Naive thymus-derived CD8-positive, alpha-beta T cell (primary cell): Measurements from ENCODE around the gene RSBN1L. TPM values are rescaled to one million over a fixed set of nuclear protein-coding genes. Genes with fewer than 3 reads are reported as not detected.
"Not testable (repeated sequence)": the region's sequence is repeated elsewhere in the genome, so short reads cannot be mapped to it uniquely, and the experiment has no call there.

Source experiments
- ATAC-seq, 2 donors: fragments of 150-1000 bp; cut with Tn5 transposase in 1 of 2; sonication (Bioruptor Pico), chemical (Tn5 transposase) in 1 of 2; 1 replicate in 1 of 2; 2 replicates in 1 of 2; pipeline ENCODE4 v1.10.0; 2021; ENCODE audit warnings: mild to moderate bottlenecking in 2 of 2, moderate library complexity in 2 of 2
- POLR2A ChIA-PET: fragments of 350-600 bp; sonication (Branson Sonifier 250); formaldehyde crosslinking; loops from one replicate; lab custom pipeline; 2021; ENCODE audit warnings: antibody characterized with exemption; lab: Charles Lee
- DNase-seq, 10 donors: peaks; one replicate each; pipeline versions ENCODE4 v3.0.0 to v3.0.0-alpha.2; 2020 to 2022
- H3K27ac Mint-ChIP-seq, 10 donors: one replicate each; pipeline ENCODE4 v1.8.0; 2020 to 2022; ENCODE audit warnings: mild to moderate bottlenecking in 10 of 10, mixed read lengths in 10 of 10, moderate library complexity in 4 of 10, inconsistent platforms in 1 of 10
- H3K27me3 Mint-ChIP-seq, 5 donors: one replicate each; pipeline ENCODE4 v1.8.0; 2021 to 2022; ENCODE audit warnings: mixed read lengths in 5 of 5
- H3K36me3 Mint-ChIP-seq, 3 donors: one replicate each; pipeline ENCODE4 v1.8.0; 2020 to 2022; ENCODE audit warnings: mixed read lengths in 3 of 3, mild to moderate bottlenecking in 2 of 3, inconsistent platforms in 1 of 3
- H3K4me1 Mint-ChIP-seq, 4 donors: one replicate each; pipeline ENCODE4 v1.8.0; 2021 to 2022; ENCODE audit warnings: mixed read lengths in 4 of 4
- H3K4me3 Mint-ChIP-seq, 10 donors: one replicate each; pipeline ENCODE4 v1.8.0; 2020 to 2022; ENCODE audit warnings: mild to moderate bottlenecking in 10 of 10, mixed read lengths in 10 of 10, moderate library complexity in 6 of 10, inconsistent platforms in 1 of 10
- H3K9me3 Mint-ChIP-seq, 9 donors: one replicate each; pipeline ENCODE4 v1.8.0; 2020 to 2022; ENCODE audit warnings: mixed read lengths in 9 of 9, mild to moderate bottlenecking in 3 of 9, inconsistent platforms in 1 of 9, moderate library complexity in 1 of 9
- polyA plus RNA-seq, 3 donors: library from polyadenylated mRNA; unstranded; fragments of 300-500 nt; fragmentation: Illumina TruSeq; gene quantifications; one replicate each; pipeline ENCODE4 v1.2.3, GENCODE V29; 2021
- total RNA-seq, 8 experiments: library from RNA in 2 of 8; stranded (reverse) in 2 of 8; gene quantifications; one replicate each; pipeline ENCODE4 v1.2.3 and lab custom pipeline; 2021 to 2026

The RSBN1L gene
- total and polyA plus RNA-seq, 5 experiments from 2014 or later, result 5.9 to 47.9 (median 8.2) TPM

DNA sequence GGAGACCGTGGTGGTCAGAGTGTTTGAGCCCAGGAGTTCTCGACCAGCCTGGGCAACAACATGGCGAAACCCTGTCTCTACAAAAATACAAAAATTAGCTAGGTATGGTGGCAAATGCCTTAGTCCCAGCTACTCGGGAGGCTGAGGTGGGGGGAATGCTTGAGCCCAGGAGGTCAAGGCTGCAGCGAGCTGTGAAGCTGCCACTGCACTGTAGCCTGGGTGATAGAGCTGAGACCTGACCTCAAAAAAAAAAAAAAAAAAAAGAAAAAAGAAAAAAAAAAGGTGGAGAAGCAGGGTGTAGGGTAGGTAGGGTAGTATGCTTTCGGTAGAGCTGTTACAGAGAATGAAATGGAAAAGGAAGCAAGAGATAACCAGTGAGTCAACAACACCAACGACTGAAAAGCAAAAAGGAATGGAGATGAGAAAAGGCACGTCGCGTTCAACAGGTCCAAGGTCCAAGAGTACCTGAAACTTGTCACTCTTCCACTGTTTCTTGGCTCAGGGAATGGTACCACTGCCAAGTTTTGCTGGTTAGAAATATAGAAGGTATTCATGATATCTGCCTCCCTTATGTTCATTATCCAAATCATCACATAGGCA, 4.3 kb upstream of the RSBN1L start:
- peak overlapping the region in 1 of 10 donors; percentile 20 for H3K4me3 Mint-ChIP-seq
- peak overlapping the region in 2 of 10 donors; percentile 11 to 60 for H3K27ac Mint-ChIP-seq
- H3K4me1 Mint-ChIP-seq, result peaks cover 19 to 50% (median 47%) of the 10 kb centered on the region in 4 donors

GRCh38 chr7:77693830-77694583, 2.3 kb upstream of the RSBN1L start:
- Mint-ChIP-seq H3K36me3 (peaks cover 0 to 4% (median 0%) of the 10 kb centered on the region in 3 donors), H3K4me1 (peaks cover 11 to 52% (median 39%) of the 10 kb centered on the region in 4 donors)
- POLR2A ChIA-PET, result interaction anchor here (1.2 kb wide), 1 partner anchor 20 kb away, joined by 5 read pairs; no protein-coding TSS in a partner anchor

More for the DNA sequence above, 4.3 kb upstream of the RSBN1L start:
- ATAC-seq (no peak), DNase-seq (no peak)
- Mint-ChIP-seq H3K27me3 (no peaks in the 10 kb centered on the region), H3K9me3 (peaks cover 0 to 3% (median 0%) of the 10 kb centered on the region in 9 donors), H3K36me3 (peaks cover 0 to 4% (median 0%) of the 10 kb centered on the region in 3 donors)
- POLR2A ChIA-PET, result no interaction called here

GRCh38 chr7:77696643-77697534, 630 bp downstream of the RSBN1L start:
- ATAC-seq (peak; percentile 47 to 50), DNase-seq (peak in 7 of 10 donors; percentile 46 to 76 (median 55))
- POLR2A ChIA-PET, result interaction anchor here (0.9 to 3.0 kb wide), 8 partner anchors 8 to 283 kb away, joined by 3 to 15 read pairs (median 4); partner anchors contain the start of genes PHTF2 and TMEM60
- Mint-ChIP-seq H3K36me3 (peaks cover 3 to 21% (median 4%) of the 10 kb centered on the region in 3 donors), H3K27ac (peak overlapping the region; percentile 92 to 99 (median 97)), H3K27me3 (no peaks in the 10 kb centered on the region), H3K9me3 (peaks cover 0 to 3% (median 0%) of the 10 kb centered on the region in 9 donors), H3K4me1 (peaks cover 14 to 71% (median 58%) of the 10 kb centered on the region in 4 donors), H3K4me3 (peak overlapping the region; percentile 90 to 99 (median 96))

More at GRCh38 chr7:77693830-77694583, 2.3 kb upstream of the RSBN1L start:
- ATAC-seq (no peak), DNase-seq (no peak)
- Mint-ChIP-seq H3K27ac (peak overlapping the region in 6 of 10 donors; percentile 3 to 66 (median 38)), H3K27me3 (no peaks in the 10 kb centered on the region), H3K9me3 (peaks cover 0 to 3% (median 0%) of the 10 kb centered on the region in 9 donors), H3K4me3 (peak overlapping the region in 8 of 10 donors; percentile 21 to 69 (median 48))

DNA sequence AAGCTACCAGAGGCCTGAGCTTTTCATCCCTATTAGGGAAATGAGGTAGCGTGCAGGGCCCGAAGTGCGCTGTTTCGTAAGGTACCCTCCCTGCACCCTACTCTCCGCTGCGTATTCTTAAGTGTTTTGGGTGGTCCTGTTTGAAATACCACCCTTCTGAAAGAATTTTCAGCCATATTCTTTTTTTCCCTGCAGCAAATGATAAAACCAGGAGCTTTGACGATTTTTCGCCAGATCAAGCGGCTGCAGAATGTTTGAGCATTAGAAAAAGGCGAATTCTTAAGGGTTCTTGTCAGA, 1.2 kb downstream of the RSBN1L start:
- Mint-ChIP-seq H3K4me1 (peaks cover 15 to 72% (median 58%) of the 10 kb centered on the region in 4 donors), H3K4me3 (peak overlapping the region; percentile 90 to 99 (median 96)), H3K27me3 (no peaks in the 10 kb centered on the region), H3K9me3 (peaks cover 0 to 3% (median 0%) of the 10 kb centered on the region in 9 donors), H3K36me3 (peaks cover under 1 to 27% (median 6%) of the 10 kb centered on the region in 3 donors), H3K27ac (peak overlapping the region; percentile 92 to 99 (median 94))
- ATAC-seq (no peak), DNase-seq (peak in 3 of 10 donors; percentile 19 to 24 (median 19))
- POLR2A ChIA-PET, result interaction anchor here (1.1 to 3.0 kb wide), 4 partner anchors 11 to 102 kb away, joined by 3 to 15 read pairs (median 8); partner anchors contain the start of genes PHTF2 and TMEM60

- peaks cover 0 to 3% (median 0%) of the 10 kb centered on the region in 9 donors for H3K9me3 Mint-ChIP-seq
Measured at GRCh38 chr7:77698042-77698625, 1.9 kb downstream of the RSBN1L start.

GRCh38 chr7:77699056-77699455, 2.8 kb downstream of the RSBN1L start:
- peaks cover 0 to 3% (median 0%) of the 10 kb centered on the region in 9 donors for H3K9me3 Mint-ChIP-seq
- ATAC-seq, result no peak
- H3K27ac Mint-ChIP-seq, result peak overlapping the region in 8 of 10 donors; percentile 3 to 95 (median 10)
- H3K36me3 Mint-ChIP-seq, result peaks cover 0 to 33% (median 8%) of the 10 kb centered on the region in 3 donors
- peak overlapping the region; percentile 0 to 99 (median 96) for H3K4me3 Mint-ChIP-seq
- POLR2A ChIA-PET, result interaction anchor here (0.7 kb wide), 2 partner anchors 10 to 11 kb away, joined by 3 to 5 read pairs; no protein-coding TSS in a partner anchor
- DNase-seq, result no peak
- no peaks in the 10 kb centered on the region for H3K27me3 Mint-ChIP-seq
- H3K4me1 Mint-ChIP-seq, result peaks cover 17 to 76% (median 60%) of the 10 kb centered on the region in 4 donors

More at GRCh38 chr7:77698042-77698625, 1.9 kb downstream of the RSBN1L start:
- Mint-ChIP-seq H3K36me3 (peaks cover 0 to 32% (median 8%) of the 10 kb centered on the region in 3 donors), H3K4me3 (peak overlapping the region; percentile 90 to 99 (median 96)), H3K4me1 (peaks cover 17 to 76% (median 61%) of the 10 kb centered on the region in 4 donors), H3K27ac (peak overlapping the region; percentile 50 to 98 (median 94)), H3K27me3 (no peaks in the 10 kb centered on the region)
- POLR2A ChIA-PET, result interaction anchor here (1.1 to 3.0 kb wide), 2 partner anchors 31 to 101 kb away, joined by 4 to 15 read pairs; partner anchors contain the start of genes PHTF2 and TMEM60
- ATAC-seq (no peak), DNase-seq (no peak)

DNA sequence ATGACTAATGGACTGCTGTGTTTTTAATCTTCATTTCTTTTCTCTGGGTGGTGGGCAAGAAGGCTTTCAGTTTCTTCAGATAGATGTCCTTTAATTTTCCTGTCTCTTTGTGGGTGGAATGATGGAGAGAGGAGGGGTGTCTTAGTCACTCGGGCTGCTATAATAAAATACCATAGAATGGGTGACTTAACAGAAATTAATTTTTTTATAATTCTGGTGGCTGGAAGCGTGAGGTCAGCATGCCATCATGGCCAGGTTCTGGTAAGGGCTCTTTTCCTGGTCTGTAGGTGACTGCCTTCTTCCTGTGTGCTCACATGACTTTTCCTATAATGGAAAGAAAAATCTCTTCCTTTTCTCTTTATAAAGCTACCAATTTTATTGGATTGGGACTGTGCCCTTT, 6.3 kb downstream of the RSBN1L start:
- H3K36me3 Mint-ChIP-seq, result peaks cover 0 to 47% (median 9%) of the 10 kb centered on the region in 3 donors

GRCh38 chr7:77702968-77703472, 6.8 kb downstream of the RSBN1L start:
- POLR2A ChIA-PET, result no interaction called here
- peak overlapping the region in 8 of 10 donors; percentile 36 to 61 (median 46) for H3K4me3 Mint-ChIP-seq
- peak overlapping the region in 3 of 10 donors; percentile 11 to 47 (median 41) for H3K27ac Mint-ChIP-seq
- DNase-seq (no peak), ATAC-seq (no peak)
- no peaks in the 10 kb centered on the region for H3K27me3 Mint-ChIP-seq
- no peaks in the 10 kb centered on the region for H3K9me3 Mint-ChIP-seq
- H3K36me3 Mint-ChIP-seq, result peaks cover 0 to 49% (median 9%) of the 10 kb centered on the region in 3 donors
- H3K4me1 Mint-ChIP-seq, result peaks cover 18 to 73% (median 61%) of the 10 kb centered on the region in 4 donors

More for the DNA sequence above, 6.3 kb downstream of the RSBN1L start:
- H3K27ac Mint-ChIP-seq, result peak overlapping the region in 5 of 10 donors; percentile 11 to 68 (median 41)
- no peaks in the 10 kb centered on the region for H3K9me3 Mint-ChIP-seq
- peak overlapping the region in 9 of 10 donors; percentile 9 to 61 (median 52) for H3K4me3 Mint-ChIP-seq
- ATAC-seq (no peak), DNase-seq (no peak)
- H3K27me3 Mint-ChIP-seq, result no peaks in the 10 kb centered on the region
- peaks cover 17 to 75% (median 60%) of the 10 kb centered on the region in 4 donors for H3K4me1 Mint-ChIP-seq
- POLR2A ChIA-PET, result no interaction called here

- H3K36me3 Mint-ChIP-seq, result peaks cover 0 to 54% (median 9%) of the 10 kb centered on the region in 3 donors
- ATAC-seq, H3K9me3 Mint-ChIP-seq, H3K27me3 Mint-ChIP-seq, POLR2A ChIA-PET, DNase-seq: not testable (repeated sequence)
- peaks cover 23 to 72% (median 65%) of the 10 kb centered on the region in 4 donors for H3K4me1 Mint-ChIP-seq
- peak overlapping the region in 1 of 10 donors; percentile 39 for H3K27ac Mint-ChIP-seq
- H3K4me3 Mint-ChIP-seq, result peak overlapping the region in 4 of 10 donors; percentile 9 to 45 (median 34)
Measured at GRCh38 chr7:77703669-77704068, 7.4 kb downstream of the RSBN1L start.

DNA sequence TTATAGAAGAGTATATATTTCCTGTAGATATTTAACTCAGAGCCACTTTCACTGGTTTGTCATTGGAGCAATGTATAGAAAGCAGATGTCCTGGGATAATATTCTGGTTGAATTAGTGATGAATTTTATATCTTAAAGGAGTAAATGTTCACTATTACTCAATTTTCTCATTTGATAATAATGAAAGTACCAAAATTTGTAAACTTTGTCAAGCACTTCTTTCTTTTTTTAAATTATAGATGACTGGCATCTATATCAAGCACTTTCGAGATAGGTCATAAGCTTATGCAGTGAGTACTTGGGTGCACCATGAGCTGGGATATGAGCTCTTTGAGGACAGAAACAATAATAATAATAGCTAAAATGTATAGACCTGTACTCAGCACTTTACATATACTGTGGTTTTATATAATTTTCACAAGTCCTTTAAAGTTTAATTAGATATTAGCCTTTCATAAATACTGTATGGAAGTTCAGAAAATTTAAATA, 11.3 kb downstream of the RSBN1L start:
- H3K4me3 Mint-ChIP-seq, result no peak overlapping the region
- POLR2A ChIA-PET, result no interaction called here
- no peak overlapping the region for H3K27ac Mint-ChIP-seq
- peaks cover 27 to 68% (median 58%) of the 10 kb centered on the region in 4 donors for H3K4me1 Mint-ChIP-seq
- H3K9me3 Mint-ChIP-seq, result no peaks in the 10 kb centered on the region
- DNase-seq (no peak), ATAC-seq (no peak)
- H3K27me3 Mint-ChIP-seq, result no peaks in the 10 kb centered on the region
- peaks cover 0 to 52% (median 15%) of the 10 kb centered on the region in 3 donors for H3K36me3 Mint-ChIP-seq

DNA sequence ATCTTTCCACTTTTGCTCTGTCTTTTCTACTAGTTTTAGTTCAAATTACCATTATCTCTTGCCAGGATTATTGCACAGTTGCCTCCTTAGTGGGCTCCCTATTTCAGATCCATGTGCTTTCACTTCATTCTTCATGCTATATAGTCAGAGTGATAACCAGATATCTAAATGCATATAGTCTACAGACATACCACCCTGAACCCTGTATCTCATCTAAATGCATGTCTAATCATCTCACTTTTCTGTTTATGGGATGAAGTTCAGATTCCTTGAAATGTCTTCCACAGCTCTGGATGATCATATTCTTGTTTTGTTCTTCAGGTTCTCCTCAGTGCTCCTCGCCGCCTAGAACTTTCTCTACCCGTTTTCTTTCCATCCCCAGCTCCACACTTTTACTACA, 13.8 kb downstream of the RSBN1L start:
- POLR2A ChIA-PET, result interaction anchor here (0.6 kb wide), 1 partner anchor 11 kb away, joined by 5 read pairs; no protein-coding TSS in a partner anchor
- no peaks in the 10 kb centered on the region for H3K27me3 Mint-ChIP-seq
- ATAC-seq (no peak), DNase-seq (no peak)
- H3K36me3 Mint-ChIP-seq, result peaks cover 0 to 59% (median 13%) of the 10 kb centered on the region in 3 donors
- H3K4me1 Mint-ChIP-seq, result peaks cover 24 to 70% (median 55%) of the 10 kb centered on the region in 4 donors
- no peaks in the 10 kb centered on the region for H3K9me3 Mint-ChIP-seq
- H3K27ac Mint-ChIP-seq, result peak overlapping the region in 7 of 10 donors; percentile 0 to 50 (median 29)
- peak overlapping the region in 5 of 10 donors; percentile 2 to 59 (median 12) for H3K4me3 Mint-ChIP-seq
